RWPE2 (cell line): ENCODE results near the gene PLD2.

Source experiments
- ATAC-seq: fragments of 200-7000 bp; cut with Tn5 transposase; 3 replicates; pipeline ENCODE4 v1.9.1; 2021; ENCODE audit warnings: low read depth
- DNase-seq: peaks from one replicate; pipeline ENCODE4 v3.0.0-alpha.2; 2020; ENCODE audit warnings: low spot score
- H3K27ac ChIP-seq: fragments of 450-650 bp; 2 replicates; pipeline ENCODE4 v1.5.1; 2017; ENCODE audit warnings: mild to moderate bottlenecking; ENCODE audit not compliant: poor library complexity, severe bottlenecking
- H3K27me3 ChIP-seq: fragments of 250-450 bp; sonication (Bioruptor Pico); 2 replicates; pipeline ENCODE4 v1.5.1; 2021; ENCODE audit warnings: mild to moderate bottlenecking, moderate library complexity; ENCODE audit not compliant: insufficient read depth, poor library complexity, severe bottlenecking
- H3K36me3 ChIP-seq: fragments of 250-450 bp; sonication (Bioruptor Pico); 2 replicates; pipeline ENCODE4 v1.5.1; 2020; ENCODE audit warnings: low read depth, mild to moderate bottlenecking, moderate library complexity
- H3K4me1 ChIP-seq: fragments of 250-450 bp; sonication (Bioruptor Pico); 2 replicates; pipeline ENCODE4 v1.5.1; 2021; ENCODE audit warnings: mild to moderate bottlenecking, moderate library complexity; ENCODE audit not compliant: insufficient read depth, poor library complexity, severe bottlenecking
- H3K4me3 ChIP-seq: fragments of 250-450 bp; sonication (Bioruptor Pico); 2 replicates; pipeline ENCODE4 v1.5.1; 2021; ENCODE audit warnings: mild to moderate bottlenecking, moderate library complexity; ENCODE audit not compliant: severe bottlenecking
- H3K9me3 ChIP-seq: fragments of 250-450 bp; sonication (Bioruptor Pico); 2 replicates; pipeline ENCODE4 v1.5.1; 2021; ENCODE audit warnings: mild to moderate bottlenecking, moderate library complexity; ENCODE audit not compliant: severe bottlenecking
- TF ChIP-seq, protein P1 (sequence below): fragments of 450-650 bp; IDR thresholded peaks from one replicate; pipeline ENCODE4 v1.5.1; 2017; ENCODE audit warnings: mild to moderate bottlenecking, moderate library complexity; ENCODE audit not compliant: poor library complexity, severe bottlenecking

Gene PLD2

DNA sequence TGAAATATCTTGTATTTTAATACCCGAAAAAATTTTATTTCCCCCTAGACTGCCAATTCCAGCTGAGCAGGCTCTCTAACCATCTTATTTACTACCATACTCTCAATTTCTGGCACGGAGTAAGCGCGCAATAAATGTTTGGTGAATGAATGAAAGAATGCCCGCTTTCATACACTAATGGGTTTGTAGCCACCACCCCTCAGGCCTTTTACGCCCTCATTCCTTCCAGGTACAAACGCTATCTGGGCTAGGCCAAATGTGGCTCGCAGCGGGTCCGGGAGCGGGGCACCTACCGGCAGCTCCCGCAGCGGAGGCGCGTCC, 536 bp upstream of the PLD2 start:
- no peaks in the 10 kb centered on the region for H3K27me3 ChIP-seq
- ATAC-seq (peak; percentile 9), DNase-seq (no peak)
- H3K4me1 ChIP-seq: peaks cover 4% of the 10 kb centered on the region
- H3K27ac ChIP-seq: peak overlapping the region; percentile 32
- no peaks in the 10 kb centered on the region for H3K9me3 ChIP-seq
- TF ChIP-seq, protein P1, sequence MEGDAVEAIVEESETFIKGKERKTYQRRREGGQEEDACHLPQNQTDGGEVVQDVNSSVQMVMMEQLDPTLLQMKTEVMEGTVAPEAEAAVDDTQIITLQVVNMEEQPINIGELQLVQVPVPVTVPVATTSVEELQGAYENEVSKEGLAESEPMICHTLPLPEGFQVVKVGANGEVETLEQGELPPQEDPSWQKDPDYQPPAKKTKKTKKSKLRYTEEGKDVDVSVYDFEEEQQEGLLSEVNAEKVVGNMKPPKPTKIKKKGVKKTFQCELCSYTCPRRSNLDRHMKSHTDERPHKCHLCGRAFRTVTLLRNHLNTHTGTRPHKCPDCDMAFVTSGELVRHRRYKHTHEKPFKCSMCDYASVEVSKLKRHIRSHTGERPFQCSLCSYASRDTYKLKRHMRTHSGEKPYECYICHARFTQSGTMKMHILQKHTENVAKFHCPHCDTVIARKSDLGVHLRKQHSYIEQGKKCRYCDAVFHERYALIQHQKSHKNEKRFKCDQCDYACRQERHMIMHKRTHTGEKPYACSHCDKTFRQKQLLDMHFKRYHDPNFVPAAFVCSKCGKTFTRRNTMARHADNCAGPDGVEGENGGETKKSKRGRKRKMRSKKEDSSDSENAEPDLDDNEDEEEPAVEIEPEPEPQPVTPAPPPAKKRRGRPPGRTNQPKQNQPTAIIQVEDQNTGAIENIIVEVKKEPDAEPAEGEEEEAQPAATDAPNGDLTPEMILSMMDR: no peak
- peak overlapping the region; percentile 97 for H3K4me3 ChIP-seq
- peaks cover 22% of the 10 kb centered on the region for H3K36me3 ChIP-seq

DNA sequence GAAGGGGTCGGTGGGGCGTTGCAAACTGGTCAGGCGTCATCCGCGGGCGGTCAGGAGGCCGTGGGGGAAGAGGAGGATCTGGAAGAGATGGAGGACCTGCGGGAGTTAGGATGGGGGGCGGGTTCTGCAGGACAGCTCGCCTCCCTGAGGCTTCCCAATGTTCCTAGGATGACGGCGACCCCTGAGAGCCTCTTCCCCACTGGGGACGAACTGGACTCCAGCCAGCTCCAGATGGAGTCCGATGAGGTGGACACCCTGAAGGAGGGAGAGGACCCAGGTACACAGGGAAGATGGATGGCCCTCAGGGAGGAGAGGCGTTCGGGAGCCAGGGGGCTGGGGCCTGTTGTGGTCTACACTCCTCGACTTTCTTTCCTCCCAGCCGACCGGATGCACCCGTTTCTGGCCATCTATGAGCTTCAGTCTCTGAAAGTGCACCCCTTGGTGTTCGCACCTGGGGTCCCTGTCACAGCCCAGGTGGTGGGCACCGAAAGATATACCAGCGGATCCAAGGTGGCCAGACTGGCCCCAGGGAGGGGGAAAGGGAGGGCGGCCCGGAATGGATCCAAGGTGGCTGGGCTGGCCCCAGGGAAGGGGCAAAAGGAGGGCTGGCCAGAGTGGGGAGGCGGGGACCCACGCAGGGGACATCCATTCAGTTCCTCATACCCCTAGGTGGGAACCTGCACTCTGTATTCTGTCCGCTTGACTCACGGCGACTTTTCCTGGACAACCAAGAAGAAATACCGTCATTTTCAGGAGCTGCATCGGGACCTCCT, 839 bp downstream of the PLD2 start:
- ATAC-seq (no peak), DNase-seq (no peak)
- Histone ChIP-seq H3K9me3 (no peaks in the 10 kb centered on the region), H3K4me1 (peaks cover 4% of the 10 kb centered on the region), H3K27me3 (no peaks in the 10 kb centered on the region), H3K27ac (peak overlapping the region; percentile 32), H3K4me3 (peak overlapping the region; percentile 97), H3K36me3 (peaks cover 22% of the 10 kb centered on the region)
- TF ChIP-seq, protein P1: no peak

DNA sequence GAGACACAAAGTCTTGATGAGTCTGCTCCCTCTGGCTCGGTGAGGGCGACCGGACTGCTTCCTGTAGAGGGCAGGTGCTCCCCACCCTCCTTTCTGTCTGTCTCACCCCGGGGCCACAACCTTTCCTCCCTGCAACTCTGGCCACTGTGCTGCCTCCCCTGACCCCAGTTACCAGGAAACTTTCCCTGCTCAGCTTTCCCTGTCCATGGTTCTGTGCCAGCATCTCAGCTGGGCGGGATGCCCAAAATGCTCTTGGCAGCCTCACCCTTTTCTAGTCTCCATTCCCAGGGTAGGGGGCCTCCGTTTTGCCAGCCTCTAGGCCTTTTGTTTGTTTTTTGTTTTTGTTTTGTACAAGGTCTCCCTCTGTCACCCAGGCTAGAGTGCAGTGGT, 1.4 kb downstream of the PLD2 start:
- ATAC-seq (no peak), DNase-seq (no peak)
- no peak overlapping the region for H3K4me3 ChIP-seq

DNA sequence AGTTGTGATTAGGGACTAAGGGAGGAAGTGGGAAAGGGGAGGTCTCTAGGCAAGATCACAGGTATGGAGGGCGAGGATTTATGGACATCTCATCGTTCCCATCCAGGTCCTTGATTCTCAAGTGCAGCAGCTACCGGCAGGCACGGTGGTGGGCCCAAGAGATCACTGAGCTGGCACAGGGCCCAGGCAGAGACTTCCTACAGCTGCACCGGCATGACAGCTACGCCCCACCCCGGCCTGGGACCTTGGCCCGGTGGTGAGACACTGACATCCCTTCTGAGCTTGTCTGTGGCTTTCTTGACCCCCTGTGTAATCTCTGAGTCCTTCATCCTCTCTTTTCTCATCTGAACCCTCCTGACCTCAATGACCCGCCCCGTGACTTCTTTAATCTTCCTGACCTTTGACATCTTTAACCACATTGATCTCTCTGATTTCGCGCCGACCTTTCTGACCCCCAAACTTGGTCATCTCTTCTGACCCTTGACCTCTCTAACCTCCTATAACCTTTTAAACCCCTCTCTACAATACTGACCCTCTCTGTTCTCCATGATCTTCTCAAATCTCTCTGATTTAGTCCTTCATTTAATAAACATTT, 3.8 kb downstream of the PLD2 start:
- no peak for ATAC-seq
- TF ChIP-seq, protein P1: no peak

More for the DNA sequence above, 1.4 kb downstream of the PLD2 start:
- Histone ChIP-seq H3K27me3 (no peaks in the 10 kb centered on the region), H3K27ac (no peak overlapping the region), H3K36me3 (peaks cover 22% of the 10 kb centered on the region), H3K4me1 (peaks cover 4% of the 10 kb centered on the region), H3K9me3 (no peaks in the 10 kb centered on the region)
- TF ChIP-seq, protein P1: no peak

DNA sequence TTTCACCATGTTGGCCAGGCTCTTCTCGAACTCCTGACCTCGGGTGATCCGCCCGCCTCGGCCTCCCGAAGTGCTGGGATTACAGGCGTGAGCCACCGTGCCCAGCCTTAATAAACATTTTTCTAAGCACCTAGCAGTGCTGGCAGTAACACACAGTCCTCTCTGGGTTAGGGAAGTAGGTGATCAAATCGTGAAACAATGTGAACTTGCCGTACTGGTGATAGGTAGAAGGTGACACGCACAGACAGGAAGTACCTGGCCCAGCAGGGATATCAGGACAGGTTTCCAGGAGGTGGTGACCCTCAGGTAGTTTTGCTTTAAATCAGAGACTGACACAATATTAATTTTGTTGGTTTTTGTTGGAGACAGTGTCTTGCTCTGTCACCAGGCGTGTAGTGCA, 4.5 kb downstream of the PLD2 start:
- no peak for ATAC-seq
- Histone ChIP-seq H3K9me3 (no peaks in the 10 kb centered on the region), H3K4me1 (no peaks in the 10 kb centered on the region), H3K27me3 (no peaks in the 10 kb centered on the region), H3K36me3 (peaks cover 41% of the 10 kb centered on the region), H3K27ac (no peak overlapping the region), H3K4me3 (no peak overlapping the region)
- no peak for DNase-seq
- TF ChIP-seq, protein P1: no peak

More for the DNA sequence above, 3.8 kb downstream of the PLD2 start:
- no peak overlapping the region for H3K27ac ChIP-seq
- no peak overlapping the region for H3K4me3 ChIP-seq
- H3K9me3 ChIP-seq: no peaks in the 10 kb centered on the region
- no peaks in the 10 kb centered on the region for H3K27me3 ChIP-seq
- H3K4me1 ChIP-seq: peaks cover 4% of the 10 kb centered on the region
- no peak for DNase-seq
- peaks cover 38% of the 10 kb centered on the region for H3K36me3 ChIP-seq
